GM19239 (cell line): ENCODE data around the gene CSNK2A1.
"Not testable (repeated sequence)": the region's sequence is repeated elsewhere in the genome, so short reads cannot be mapped to it uniquely, and the experiment has no call there.

Experiments
- DNase-seq: peaks from one replicate; pipeline ENCODE4 v3.0.0; 2011; ENCODE audit warnings: low spot score; ENCODE audit not compliant: insufficient read length
- FAIRE-seq: peaks from 2 replicates; lab custom pipeline; 2011; peaks lifted over from hg19 to GRCh38; lab: Jason Lieb, UNC

CSNK2A1 gene

GRCh38 chr20:543369-544152 is at the start of gene CSNK2A1:
CSNK2A1 (minus strand) TSS chr20:543790; CDS start chr20:508551, 35,239 bp downstream.
- FAIRE-seq (peak; percentile 91), DNase-seq (peak; percentile 89)

GRCh38 chr20:592506-592905 is 48.9 kb upstream of the CSNK2A1 start:
- no peak for DNase-seq
- no peak for FAIRE-seq

- no peak for FAIRE-seq
- no peak for DNase-seq
Observed at GRCh38 chr20:591941-592340, 48.4 kb upstream of the CSNK2A1 start.

GRCh38 chr20:588932-589672 is 45.5 kb upstream of the CSNK2A1 start:
- no peak for FAIRE-seq
- DNase-seq: no peak

- no peak for DNase-seq
- no peak for FAIRE-seq
Observed at GRCh38 chr20:588476-588875, 44.9 kb upstream of the CSNK2A1 start.

GRCh38 chr20:584971-585301 is 41.3 kb upstream of the CSNK2A1 start:
- no peak for FAIRE-seq
- DNase-seq: no peak

- DNase-seq (no peak), FAIRE-seq (no peak)
Observed at GRCh38 chr20:584161-584970, 40.8 kb upstream of the CSNK2A1 start.

GRCh38 chr20:582204-582603 is 38.6 kb upstream of the CSNK2A1 start:
- FAIRE-seq: no peak
- no peak for DNase-seq

GRCh38 chr20:578940-579690 is 35.5 kb upstream of the CSNK2A1 start:
- DNase-seq, FAIRE-seq: not testable (repeated sequence)

GRCh38 chr20:577167-577791 is 33.7 kb upstream of the CSNK2A1 start:
- DNase-seq (no peak), FAIRE-seq (no peak)

- FAIRE-seq (no peak), DNase-seq (no peak)
Observed at GRCh38 chr20:576156-576555, 32.6 kb upstream of the CSNK2A1 start.

GRCh38 chr20:575230-575629 is 31.6 kb upstream of the CSNK2A1 start:
- DNase-seq (no peak), FAIRE-seq (no peak)

GRCh38 chr20:574297-574942 is 30.8 kb upstream of the CSNK2A1 start:
- DNase-seq: no peak
- FAIRE-seq: no peak

- no peak for FAIRE-seq
- no peak for DNase-seq
Observed at GRCh38 chr20:573414-574296, 30.1 kb upstream of the CSNK2A1 start.

- no peak for FAIRE-seq
- no peak for DNase-seq
Observed at GRCh38 chr20:572727-573126, 29.1 kb upstream of the CSNK2A1 start.

- FAIRE-seq: no peak
- DNase-seq: no peak
Observed at GRCh38 chr20:571754-572441, 28.3 kb upstream of the CSNK2A1 start.

- FAIRE-seq: no peak
- no peak for DNase-seq
Observed at GRCh38 chr20:568673-569415, 25.3 kb upstream of the CSNK2A1 start.
